ENCODE measurements around the gene SIRPD. TPM values are rescaled to one million over a fixed set of nuclear protein-coding genes. Genes with fewer than 3 reads are reported as not detected.
"Not testable (repeated sequence)": the region's sequence is repeated elsewhere in the genome, so short reads cannot be mapped to it uniquely, and the experiment has no call there.

Gene SIRPD
- not detected in 2 replicates for total RNA-seq

DNA sequence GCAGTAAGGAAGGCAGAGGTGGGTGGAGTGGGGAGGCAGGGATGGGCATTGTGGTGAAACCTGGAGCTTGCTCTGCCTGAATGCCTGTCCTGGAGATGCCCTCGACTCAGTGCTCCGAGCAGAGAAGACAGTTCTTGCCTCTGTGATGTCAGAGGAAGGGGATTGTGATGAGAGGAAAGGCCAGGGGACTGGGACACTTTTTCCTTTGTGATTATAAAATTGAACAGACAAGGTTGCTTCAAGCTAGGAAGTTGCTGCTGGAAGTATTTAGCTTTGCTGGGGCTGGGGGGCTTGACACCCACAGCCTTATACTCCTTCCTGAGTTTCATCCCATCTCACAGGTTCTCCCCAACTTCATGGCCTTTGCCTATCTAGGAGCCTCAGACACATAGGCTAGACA, at the start of gene SIRPD:
SIRPD (minus strand) TSS at position 101 of the 400 bp plus-strand sequence; CDS start at position 49, 52 bp downstream.
- no peak for DNase-seq (ENCODE audit: low read depth in 2 of 2)

GRCh38 chr20:1600736-1601135, 43.2 kb upstream of the SIRPD start:
- no peak for DNase-seq (ENCODE audit: low read depth in 2 of 2)

DNA sequence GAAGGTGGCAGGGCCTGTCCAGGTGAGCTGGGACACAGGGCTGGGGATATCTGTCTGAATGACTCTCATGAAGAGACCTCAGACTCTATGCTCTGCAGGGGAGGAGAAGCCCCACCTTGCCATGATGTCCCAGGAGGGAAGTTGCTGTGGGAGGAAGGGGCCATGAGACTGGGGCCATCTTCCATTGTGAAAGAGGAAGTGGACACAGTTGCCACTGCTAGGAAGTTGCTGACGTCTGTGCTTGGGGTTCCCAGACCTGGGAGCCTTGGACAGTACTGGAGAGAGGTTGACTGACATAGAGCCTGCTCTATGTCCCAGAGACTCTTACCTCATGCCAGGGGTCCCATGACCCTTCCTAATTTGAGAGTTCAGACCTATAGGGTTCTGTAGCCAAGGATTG, 37.8 kb upstream of the SIRPD start:
- DNase-seq (ENCODE audit: low read depth in 2 of 2) = no peak

GRCh38 chr20:1588533-1589460, 31.3 kb upstream of the SIRPD start:
- no peak for DNase-seq (ENCODE audit: low read depth in 2 of 2)

GRCh38 chr20:1587781-1588532, 30.5 kb upstream of the SIRPD start:
- no peak for DNase-seq (ENCODE audit: low read depth in 2 of 2)

DNA sequence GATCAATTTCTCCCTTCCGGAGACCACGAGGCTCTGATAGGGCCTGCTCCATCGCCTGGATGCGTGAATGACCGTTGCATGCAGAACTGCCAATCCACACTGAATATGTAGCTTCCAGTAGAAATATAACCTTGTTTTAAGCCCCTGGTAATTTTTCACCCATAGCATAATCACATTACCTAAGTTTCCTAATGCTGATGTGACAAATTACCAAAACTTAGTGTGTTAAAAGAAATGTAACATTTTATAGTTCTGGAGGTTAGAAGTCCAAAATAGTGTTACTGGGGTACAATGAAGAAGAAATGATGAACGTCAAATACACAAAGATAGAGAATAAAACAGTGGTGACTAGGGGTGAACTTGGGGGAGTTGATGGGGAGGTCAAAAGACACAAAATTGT, 22.0 kb upstream of the SIRPD start:
- no peak for DNase-seq (ENCODE audit: low read depth in 2 of 2)

DNA sequence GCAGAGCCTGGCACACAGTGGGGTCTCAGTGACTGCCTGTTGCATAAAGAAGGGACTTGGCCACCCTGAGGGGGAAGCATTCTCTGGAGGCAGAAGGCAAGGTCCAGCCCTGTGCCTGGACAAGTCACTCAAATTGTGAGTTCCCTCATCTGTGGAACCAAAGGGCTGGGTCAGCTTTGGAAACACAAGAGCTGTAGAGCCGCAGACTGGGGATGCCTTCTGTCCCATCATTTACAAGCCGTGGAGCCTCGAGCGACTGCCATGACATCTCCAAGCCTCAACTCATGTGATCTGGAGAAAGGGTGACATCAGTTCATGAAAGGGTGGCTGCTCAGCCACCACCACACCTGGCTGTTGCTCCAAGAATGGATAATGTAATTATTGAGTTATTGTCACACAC, 20.4 kb upstream of the SIRPD start:
- DNase-seq (ENCODE audit: low read depth in 2 of 2) = no peak

GRCh38 chr20:1577313-1577712, 19.8 kb upstream of the SIRPD start:
- not testable (repeated sequence) for DNase-seq (ENCODE audit: low read depth in 2 of 2)

DNA sequence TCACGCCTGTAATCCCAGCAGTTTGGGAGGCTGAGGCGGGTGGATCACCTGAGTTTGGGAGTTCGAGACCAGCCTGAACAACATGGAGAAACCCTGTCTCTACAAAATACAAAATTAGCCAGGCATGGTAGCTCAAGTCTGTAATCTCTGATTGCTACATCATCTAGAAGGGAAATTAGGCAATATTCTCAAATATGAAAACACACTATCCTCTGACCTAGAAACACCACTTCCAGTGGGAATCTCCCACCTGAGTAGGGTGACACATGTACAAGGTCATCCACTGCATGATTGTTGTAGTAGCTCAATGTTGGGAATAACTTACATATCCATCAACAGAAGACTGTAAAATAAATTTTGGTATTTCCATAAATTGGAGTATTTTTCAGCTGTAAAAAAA, 19.1 kb upstream of the SIRPD start:
- no peak for DNase-seq (ENCODE audit: low read depth in 2 of 2)

DNA sequence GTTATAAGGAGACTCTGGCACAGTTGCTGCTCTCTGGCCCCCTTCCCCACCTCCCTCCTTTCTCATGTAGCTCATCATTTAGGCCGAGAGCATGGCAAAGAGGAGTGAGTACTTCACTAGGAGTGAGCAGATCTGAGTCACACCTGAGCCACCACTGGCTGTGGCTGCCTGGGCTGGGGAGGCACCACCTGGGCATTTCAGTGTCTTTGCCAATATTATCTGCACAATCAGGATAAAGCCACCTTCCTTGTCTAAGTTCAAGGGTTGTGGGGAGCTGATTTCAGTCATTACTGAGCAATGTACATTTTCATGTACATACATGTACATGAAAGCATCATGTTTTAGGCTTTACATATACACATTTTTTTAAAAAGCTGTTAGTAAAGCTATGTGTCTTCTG, 18.5 kb upstream of the SIRPD start:
- DNase-seq (ENCODE audit: low read depth in 2 of 2) = not testable (repeated sequence)

DNA sequence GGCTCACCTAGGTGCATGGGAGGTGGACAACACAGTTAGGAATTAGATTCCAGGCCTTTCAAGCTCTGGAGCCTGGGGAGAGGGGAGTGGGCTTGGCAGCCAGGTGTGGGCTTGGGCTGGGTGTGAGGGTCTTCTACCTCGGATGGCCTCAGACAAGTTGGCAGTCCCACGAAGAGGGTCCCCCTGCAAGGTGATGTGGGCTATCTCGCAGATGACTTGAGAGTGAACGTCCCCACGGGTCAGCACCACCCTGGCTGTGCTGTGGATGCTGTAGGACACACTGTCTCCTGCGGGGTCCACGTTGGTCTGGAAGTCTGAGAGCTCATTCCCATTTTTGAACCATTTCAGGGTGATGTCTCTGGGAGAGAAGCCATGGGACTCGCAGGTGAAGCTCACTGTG, 14.1 kb upstream of the SIRPD start:
- DNase-seq (ENCODE audit: low read depth in 2 of 2) = not testable (repeated sequence)

GRCh38 chr20:1569415-1569881, 11.9 kb upstream of the SIRPD start:
- DNase-seq (ENCODE audit: low read depth in 2 of 2) = peak in 1 of 2 donors; percentile 33

- DNase-seq (ENCODE audit: low read depth in 2 of 2) = no peak
These were observed 10.6 kb upstream of the SIRPD start for GRCh38 chr20:1568163-1568490.

- DNase-seq (ENCODE audit: low read depth in 2 of 2) = peak in 1 of 2 donors; percentile 77
These were observed 10.1 kb upstream of the SIRPD start for GRCh38 chr20:1567392-1568162.

DNA sequence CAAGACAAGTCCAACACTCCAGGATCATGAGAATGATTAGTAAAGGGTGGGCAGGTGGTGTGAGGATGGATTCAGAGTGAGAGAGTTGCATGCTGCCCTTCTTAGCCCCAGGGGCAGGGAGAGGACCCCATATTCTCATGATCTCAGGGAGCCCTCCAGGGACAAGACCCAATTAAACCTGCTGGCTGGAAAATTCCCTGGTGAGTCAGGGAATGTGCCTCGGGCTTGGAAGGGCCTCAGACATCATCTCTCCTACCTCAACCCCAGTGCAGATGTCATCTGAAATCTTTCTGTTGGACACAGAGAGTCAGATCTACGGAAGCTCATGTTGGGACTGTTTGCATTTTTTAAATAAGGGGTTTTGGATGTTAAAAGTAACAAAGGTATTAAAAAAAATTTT, 9.2 kb upstream of the SIRPD start:
- no peak for DNase-seq (ENCODE audit: low read depth in 2 of 2)

DNA sequence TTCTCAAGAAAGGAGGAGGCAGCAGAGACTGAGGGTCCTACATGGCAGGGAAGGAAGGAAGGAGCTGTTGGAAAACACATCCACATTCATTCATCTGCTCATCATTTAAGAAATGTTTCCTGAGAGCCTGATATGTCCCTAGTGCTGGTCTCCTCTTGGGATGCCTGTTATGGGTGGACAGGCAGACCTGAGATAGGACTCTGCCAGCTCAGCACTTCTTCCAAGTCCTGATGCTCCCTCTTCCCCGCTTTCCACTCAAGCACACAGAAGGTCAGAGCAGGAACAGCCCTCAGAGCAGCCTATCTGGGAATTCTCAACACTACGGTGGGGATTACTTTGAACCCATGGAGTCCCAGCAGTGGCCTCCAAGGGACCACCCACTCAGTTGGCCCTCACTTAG, 8.0 kb upstream of the SIRPD start:
- DNase-seq (ENCODE audit: low read depth in 2 of 2) = no peak

GRCh38 chr20:1563598-1563997, 6.1 kb upstream of the SIRPD start:
- no peak for DNase-seq (ENCODE audit: low read depth in 2 of 2)

DNA sequence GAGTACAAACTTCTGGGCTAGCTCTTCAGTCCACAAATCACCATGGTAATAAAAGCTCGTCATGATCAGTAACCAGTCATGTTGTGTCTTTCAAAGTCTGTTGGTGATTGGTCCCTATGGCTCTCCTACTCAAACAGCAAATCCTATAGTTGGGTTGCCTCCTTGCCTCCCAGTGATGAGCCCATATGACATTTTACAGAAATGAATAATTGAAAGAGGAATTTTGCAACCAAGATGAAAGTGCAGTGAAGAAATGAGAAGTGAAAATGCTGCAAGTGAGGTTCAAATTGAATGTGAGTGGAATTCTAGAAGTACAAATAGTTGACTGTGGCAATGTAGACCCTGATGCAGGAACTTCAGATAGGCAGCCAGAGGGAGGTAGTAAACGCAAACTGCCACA, 5.1 kb upstream of the SIRPD start:
- no peak for DNase-seq (ENCODE audit: low read depth in 2 of 2)

- no peak for DNase-seq (ENCODE audit: low read depth in 2 of 2)
These were observed 3.8 kb upstream of the SIRPD start for GRCh38 chr20:1561350-1561749.

- peak; percentile 4 to 20 for DNase-seq (ENCODE audit: low read depth in 2 of 2)
These were observed 1.6 kb downstream of the SIRPD start for GRCh38 chr20:1555952-1556351.

DNA sequence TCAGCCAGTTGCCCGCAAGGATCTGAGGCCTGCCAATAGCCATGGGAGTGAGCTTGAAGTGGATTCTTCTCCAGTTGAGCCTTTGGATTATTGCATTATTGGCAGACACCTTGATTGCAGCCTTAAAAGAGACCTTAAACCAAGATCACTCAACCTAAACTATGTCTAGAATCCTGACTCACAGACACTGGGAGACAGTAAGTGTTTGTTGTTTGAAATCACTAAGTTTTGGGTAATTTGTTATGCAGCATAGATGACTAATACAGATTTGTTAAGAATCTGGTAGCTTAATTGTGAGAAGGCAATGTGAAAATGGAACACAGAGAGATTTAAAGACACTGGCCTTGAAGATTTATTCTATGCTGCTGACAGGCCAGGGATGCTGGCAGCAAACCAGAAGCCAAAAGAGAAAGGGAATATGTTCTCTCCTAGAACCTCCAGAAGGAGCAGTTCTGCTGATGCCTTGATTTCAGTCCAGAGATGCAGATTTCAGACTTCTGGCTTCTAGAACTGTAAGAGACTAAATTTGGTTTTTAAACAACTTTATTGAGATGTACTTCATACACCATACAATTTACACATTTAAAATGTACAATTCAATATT, 17.6 kb downstream of the SIRPD start:
- no peak for DNase-seq (ENCODE audit: low read depth in 2 of 2)

Measured in dermis microvascular lymphatic vessel endothelial cell (primary cell).